HFF-Myc (cell line): ENCODE data around the gene IGFLR1.
A peak's percentile ranks its signal among the peaks of the same experiment; 100 is the strongest.

Source experiments
- DNase-seq: peaks from one replicate; pipeline ENCODE4 v3.0.0-alpha.2; 2011; ENCODE audit warnings: low read depth; ENCODE audit errors: extremely low read depth
- H3K4me3 ChIP-seq: replicated peaks from 2 replicates; pipeline ENCODE4 v1.5.1; 2011; ENCODE audit warnings: low read depth, mild to moderate bottlenecking, control low read depth, low read length
- CTCF ChIP-seq: IDR thresholded peaks from 2 replicates; pipeline ENCODE4 v1.5.1; 2012; ENCODE audit warnings: mild to moderate bottlenecking, low read depth, low read length, control low read depth; ENCODE audit errors: missing control alignments

The IGFLR1 gene

DNA sequence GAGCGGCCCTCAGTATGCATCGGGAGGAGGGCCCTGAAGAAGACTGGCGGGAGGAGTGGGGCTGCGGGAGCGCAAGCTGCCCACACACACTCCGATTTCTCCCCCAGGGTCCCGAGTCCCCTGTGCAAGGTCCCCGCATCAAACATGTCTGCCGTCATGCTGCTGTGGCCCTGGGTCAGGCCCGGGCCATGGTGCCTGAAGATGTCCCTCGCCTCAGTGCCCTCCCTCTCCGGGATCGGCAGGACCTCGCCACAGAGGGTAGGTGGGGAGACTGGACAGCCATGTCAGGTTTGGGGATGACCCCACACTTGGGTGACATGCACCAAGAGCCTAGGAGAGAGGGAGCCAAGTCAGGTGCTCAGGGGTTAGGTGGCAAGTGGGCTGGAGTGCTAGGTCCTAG lies 19.8 kb downstream of the IGFLR1 start:
- H3K4me3 ChIP-seq: no peak overlapping the region
- no peak for TF ChIP-seq CTCF
- no peak for DNase-seq

- no peak overlapping the region for H3K4me3 ChIP-seq
- DNase-seq: no peak
- TF ChIP-seq CTCF: no peak
These were observed 20.9 kb downstream of the IGFLR1 start for GRCh38 chr19:35721374-35721773.

DNA sequence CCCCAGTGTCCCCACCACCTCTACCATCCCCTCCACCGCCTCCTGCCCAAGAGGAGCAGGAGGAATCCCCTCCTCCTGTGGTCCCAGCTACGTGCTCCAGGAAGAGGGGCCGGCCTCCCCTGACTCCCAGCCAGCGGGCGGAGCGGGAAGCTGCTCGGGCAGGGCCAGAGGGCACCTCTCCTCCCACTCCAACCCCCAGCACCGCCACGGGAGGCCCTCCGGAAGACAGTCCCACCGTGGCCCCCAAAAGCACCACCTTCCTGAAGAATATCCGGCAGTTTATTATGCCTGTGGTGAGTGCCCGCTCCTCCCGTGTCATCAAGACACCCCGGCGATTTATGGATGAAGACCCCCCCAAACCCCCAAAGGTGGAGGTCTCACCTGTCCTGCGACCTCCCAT lies 21.6 kb downstream of the IGFLR1 start:
- TF ChIP-seq CTCF: no peak
- H3K4me3 ChIP-seq: no peak overlapping the region
- no peak for DNase-seq

DNA sequence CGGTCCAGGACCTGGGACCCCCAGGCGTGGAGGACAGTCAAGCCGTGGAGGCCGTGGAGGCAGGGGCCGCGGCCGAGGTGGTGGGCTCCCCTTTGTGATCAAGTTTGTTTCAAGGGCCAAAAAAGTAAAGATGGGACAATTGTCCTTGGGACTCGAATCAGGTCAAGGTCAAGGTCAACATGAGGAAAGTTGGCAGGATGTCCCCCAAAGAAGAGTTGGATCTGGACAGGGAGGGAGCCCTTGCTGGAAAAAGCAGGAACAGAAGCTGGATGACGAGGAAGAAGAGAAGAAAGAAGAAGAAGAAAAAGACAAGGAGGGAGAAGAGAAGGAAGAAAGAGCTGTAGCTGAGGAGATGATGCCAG lies 22.1 kb downstream of the IGFLR1 start:
- H3K4me3 ChIP-seq: no peak overlapping the region
- TF ChIP-seq CTCF: no peak
- DNase-seq: no peak

GRCh38 chr19:35719402-35720162 lies 22.7 kb downstream of the IGFLR1 start:
- H3K4me3 ChIP-seq: peak overlapping the region; percentile 83
- DNase-seq: no peak
- TF ChIP-seq CTCF: no peak

DNA sequence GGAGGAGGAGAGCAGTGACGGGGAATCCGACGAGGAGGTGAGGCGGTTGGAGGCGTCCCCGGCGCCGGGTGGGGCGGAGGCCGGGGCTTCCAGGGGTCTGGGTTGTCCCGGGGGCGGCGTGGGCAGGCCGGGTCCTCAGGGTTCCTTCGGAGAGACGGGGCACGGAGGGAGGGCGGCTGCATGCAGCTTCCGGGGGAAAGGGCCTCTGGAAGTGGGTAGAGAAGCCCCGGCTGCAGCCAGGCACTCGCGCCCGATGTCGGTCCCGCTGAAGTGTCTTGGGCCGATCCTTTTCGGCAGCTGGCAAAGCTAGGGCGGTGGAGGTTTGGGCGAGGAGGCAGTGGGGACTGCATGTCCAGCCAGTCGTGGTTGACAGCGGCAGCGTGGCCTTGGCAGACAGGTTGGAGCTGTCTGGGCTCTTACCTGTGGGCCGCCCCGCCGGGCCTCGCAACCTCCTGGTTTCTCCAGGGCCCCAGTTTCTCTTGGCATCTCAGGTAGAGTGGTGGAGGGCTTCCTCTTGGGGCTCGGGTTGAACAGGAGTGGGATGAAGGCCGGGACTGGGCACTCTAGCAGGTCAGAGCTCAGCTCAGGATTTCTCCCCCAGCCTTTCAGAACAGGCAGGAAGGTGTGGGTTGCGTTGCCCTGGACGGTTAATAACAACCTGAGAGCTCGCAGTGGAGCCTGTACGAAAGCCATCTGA lies 23.8 kb downstream of the IGFLR1 start:
- DNase-seq: no peak
- no peak for TF ChIP-seq CTCF
- H3K4me3 ChIP-seq: peak overlapping the region; percentile 83
